ENCODE measurements around the gene SSX2IP. TPM values are rescaled to one million over a fixed set of nuclear protein-coding genes. Genes with fewer than 3 reads are reported as not detected.

SSX2IP gene
- total and polyA plus RNA-seq, 10 donors, result 2.8 to 14.2 (median 8.6) TPM

DNA sequence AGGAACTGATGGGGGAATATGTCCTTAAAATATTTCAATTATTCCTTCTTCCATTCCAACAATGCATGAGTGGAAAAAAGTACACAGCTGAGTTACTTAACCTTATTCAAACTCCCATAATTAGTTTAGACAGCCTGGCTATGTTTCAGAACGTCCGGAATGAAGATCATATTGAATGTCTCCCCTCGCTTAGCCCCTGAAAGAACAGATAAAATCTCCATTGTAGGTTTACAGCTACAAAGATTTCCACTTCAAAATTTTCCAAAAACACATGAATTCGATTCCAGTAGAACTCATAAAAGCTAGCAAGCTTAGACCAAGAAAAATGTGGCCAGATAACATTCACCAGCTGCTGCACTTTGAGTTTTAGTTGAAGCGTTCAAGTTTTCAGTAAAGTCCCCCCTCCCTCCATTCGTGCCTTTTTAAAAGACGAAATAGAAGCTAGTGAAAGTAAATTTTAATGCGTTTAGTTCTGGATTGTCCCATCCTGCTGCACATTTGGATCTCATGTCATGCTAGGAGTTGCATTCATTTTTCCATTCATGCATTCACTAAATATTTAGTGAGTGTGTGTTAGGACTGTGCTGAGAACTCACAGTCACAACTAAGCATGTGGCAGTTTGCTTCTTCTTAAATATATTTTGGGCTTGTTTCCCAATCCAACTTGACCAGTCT lies 29.4 kb upstream of the SSX2IP start:
- TF ChIP-seq POLR2A (IDR thresholded peaks at IDR 0.05) (no peak), POLR2AphosphoS5 (IDR thresholded peaks at IDR 0.05) (no peak)
- TF ChIP-seq, protein P1, sequence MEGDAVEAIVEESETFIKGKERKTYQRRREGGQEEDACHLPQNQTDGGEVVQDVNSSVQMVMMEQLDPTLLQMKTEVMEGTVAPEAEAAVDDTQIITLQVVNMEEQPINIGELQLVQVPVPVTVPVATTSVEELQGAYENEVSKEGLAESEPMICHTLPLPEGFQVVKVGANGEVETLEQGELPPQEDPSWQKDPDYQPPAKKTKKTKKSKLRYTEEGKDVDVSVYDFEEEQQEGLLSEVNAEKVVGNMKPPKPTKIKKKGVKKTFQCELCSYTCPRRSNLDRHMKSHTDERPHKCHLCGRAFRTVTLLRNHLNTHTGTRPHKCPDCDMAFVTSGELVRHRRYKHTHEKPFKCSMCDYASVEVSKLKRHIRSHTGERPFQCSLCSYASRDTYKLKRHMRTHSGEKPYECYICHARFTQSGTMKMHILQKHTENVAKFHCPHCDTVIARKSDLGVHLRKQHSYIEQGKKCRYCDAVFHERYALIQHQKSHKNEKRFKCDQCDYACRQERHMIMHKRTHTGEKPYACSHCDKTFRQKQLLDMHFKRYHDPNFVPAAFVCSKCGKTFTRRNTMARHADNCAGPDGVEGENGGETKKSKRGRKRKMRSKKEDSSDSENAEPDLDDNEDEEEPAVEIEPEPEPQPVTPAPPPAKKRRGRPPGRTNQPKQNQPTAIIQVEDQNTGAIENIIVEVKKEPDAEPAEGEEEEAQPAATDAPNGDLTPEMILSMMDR (IDR thresholded peaks at IDR 0.05 in 8 of 11, conservative IDR thresholded peaks at IDR 0.05 in 3 of 11), result no peak
- intact Hi-C loops (cut with DNase I; ENCODE audit: low total_unique reads), result no loop called here
- Histone ChIP-seq H3K36me3 (no peaks in the 10 kb centered on the region), H3K27ac (peak overlapping the region in 2 of 8 donors; percentile 1 to 7), H3K27me3 (replicated peaks in 1 of 7) (no peaks in the 10 kb centered on the region), H3K9me3 (no peaks in the 10 kb centered on the region), H3K4me1 (no peaks in the 10 kb centered on the region), H3K4me3 (no peak overlapping the region)
- WGBS, 5 donors, result 68 to 87% (median 77%) methylated on average over 8 of the region's 8 CpGs
- no peak for DNase-seq

DNA sequence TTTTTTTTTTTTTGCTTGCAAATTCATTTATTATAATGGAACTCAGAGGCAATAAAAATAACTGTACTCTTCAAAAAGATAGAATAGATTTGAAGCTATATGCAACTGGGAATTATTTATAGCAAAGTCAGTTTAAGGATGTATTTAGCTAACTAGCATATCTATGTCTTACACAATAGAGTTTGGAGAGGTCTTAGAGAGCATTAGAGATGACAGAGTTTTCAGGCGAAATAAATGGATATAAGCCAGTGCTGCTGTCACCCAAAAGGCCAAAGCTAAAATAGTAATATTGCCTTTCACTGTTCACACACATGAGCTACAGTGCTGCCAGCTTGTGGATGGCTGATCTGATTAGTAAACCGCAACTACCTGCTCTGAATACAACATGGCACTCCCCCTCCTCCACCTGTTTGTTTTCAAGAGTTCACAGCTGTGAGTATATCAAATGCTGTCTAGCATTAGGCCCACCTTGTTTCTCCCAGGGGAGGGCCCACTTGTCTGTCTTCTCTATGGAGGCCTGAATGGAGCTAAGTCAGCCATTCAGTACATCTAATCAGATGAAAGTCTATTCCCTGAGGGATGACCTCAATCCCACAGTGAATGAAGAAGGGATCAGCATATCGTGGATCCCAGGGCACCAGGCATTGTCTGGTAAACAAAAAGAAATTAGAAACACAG lies 25.2 kb upstream of the SSX2IP start:
- Histone ChIP-seq H3K9me3 (no peaks in the 10 kb centered on the region), H3K4me1 (no peaks in the 10 kb centered on the region), H3K4me3 (no peak overlapping the region), H3K27ac (no peak overlapping the region), H3K36me3 (no peaks in the 10 kb centered on the region), H3K27me3 (replicated peaks in 1 of 7) (no peaks in the 10 kb centered on the region)
- no peak for TF ChIP-seq POLR2AphosphoS5 (IDR thresholded peaks at IDR 0.05)
- TF ChIP-seq, protein P1 (IDR thresholded peaks at IDR 0.05 in 8 of 11, conservative IDR thresholded peaks at IDR 0.05 in 3 of 11), result no peak
- no peak for TF ChIP-seq POLR2A (IDR thresholded peaks at IDR 0.05)
- intact Hi-C loops (cut with DNase I; ENCODE audit: low total_unique reads), result no loop called here
- 75 to 90% (median 86%) methylated on average over 3 of the region's 3 CpGs for WGBS, 5 donors
- DNase-seq, result no peak

DNA sequence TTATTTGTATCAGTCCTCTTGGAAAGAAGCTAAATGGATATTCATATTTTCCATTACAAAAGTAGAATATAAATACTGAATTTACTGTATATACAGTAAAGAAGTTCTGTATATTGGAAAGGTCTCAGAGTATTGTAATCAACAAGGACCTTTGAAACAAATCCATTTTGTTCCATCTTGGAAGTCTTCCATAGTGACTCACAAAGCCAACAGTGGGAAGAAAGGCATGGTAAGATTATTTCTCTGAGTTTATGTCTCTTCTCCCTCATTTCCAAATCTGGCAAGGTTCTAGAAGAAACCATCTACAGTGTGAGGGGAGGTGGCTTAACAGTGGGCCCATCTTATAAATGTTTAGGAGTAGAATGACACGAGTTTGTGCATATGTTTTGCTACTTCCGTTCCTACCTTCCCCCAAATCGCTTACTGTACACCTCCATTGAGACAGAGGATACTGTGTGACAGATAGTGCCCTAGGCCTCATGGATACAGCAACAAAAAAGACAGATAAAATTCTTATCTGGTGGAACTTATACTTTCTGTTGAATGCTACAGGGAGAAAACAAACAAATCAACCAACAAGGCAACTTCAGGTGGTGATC lies 22.1 kb upstream of the SSX2IP start:
- Histone ChIP-seq H3K27ac (no peak overlapping the region), H3K27me3 (replicated peaks in 1 of 7) (no peaks in the 10 kb centered on the region), H3K36me3 (no peaks in the 10 kb centered on the region), H3K4me1 (no peaks in the 10 kb centered on the region), H3K9me3 (no peaks in the 10 kb centered on the region), H3K4me3 (no peak overlapping the region)
- 85 to 93% (median 88%) methylated on average over 3 of the region's 3 CpGs for WGBS, 5 donors
- intact Hi-C loops (cut with DNase I; ENCODE audit: low total_unique reads), result no loop called here
- TF ChIP-seq, protein P1 (IDR thresholded peaks at IDR 0.05 in 8 of 11, conservative IDR thresholded peaks at IDR 0.05 in 3 of 11), result no peak
- TF ChIP-seq POLR2AphosphoS5 (IDR thresholded peaks at IDR 0.05), result no peak
- no peak for TF ChIP-seq POLR2A (IDR thresholded peaks at IDR 0.05)
- no peak for DNase-seq

DNA sequence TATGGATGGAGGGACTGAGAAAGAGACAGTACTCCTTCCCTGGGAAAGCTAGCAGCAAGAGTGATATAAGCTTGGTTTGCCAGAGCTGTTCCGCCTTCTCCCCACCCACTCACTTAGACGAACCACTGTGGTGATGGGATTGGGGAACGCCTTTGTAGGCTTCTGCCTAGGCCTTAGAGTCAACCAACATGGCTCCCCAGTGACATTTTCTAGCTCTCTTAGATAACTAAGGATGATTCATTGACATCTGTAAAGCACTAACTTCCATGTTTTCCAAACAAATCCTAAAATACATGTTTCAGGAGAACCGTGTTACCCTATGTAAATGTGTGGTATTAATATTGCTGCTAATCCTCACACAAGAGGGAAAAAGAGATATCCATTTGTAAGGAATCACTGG lies 21.6 kb upstream of the SSX2IP start:
- H3K27ac ChIP-seq, result no peak overlapping the region
- no peak for DNase-seq
- intact Hi-C loops (cut with DNase I; ENCODE audit: low total_unique reads), result no loop called here
- H3K4me1 ChIP-seq, result no peaks in the 10 kb centered on the region
- no peaks in the 10 kb centered on the region for H3K27me3 ChIP-seq (replicated peaks in 1 of 7)
- 80 to 98% (median 92%) methylated on average over 4 of the region's 4 CpGs for WGBS, 5 donors
- H3K36me3 ChIP-seq, result no peaks in the 10 kb centered on the region
- TF ChIP-seq POLR2AphosphoS5 (IDR thresholded peaks at IDR 0.05) (no peak), POLR2A (IDR thresholded peaks at IDR 0.05) (no peak)
- TF ChIP-seq, protein P1 (IDR thresholded peaks at IDR 0.05 in 8 of 11, conservative IDR thresholded peaks at IDR 0.05 in 3 of 11), result no peak
- H3K4me3 ChIP-seq, result no peak overlapping the region
- no peaks in the 10 kb centered on the region for H3K9me3 ChIP-seq
